Transverse colon (tissue), 4 donors: ENCODE data around the gene CYBC1. TPM values are rescaled to one million over a fixed set of nuclear protein-coding genes. Genes with fewer than 3 reads are reported as not detected.

Experiments
- DNase-seq: peaks from one replicate; pipeline ENCODE4 v3.0.0-alpha.2; 2019
- H3K27ac ChIP-seq, 4 donors: fragments of 200-600 bp; sonication (generic); 2 replicates each; pipeline ENCODE4 v1.5.1; 2016 to 2018; ENCODE audit warnings: inconsistent platforms in 4 of 4
- H3K27me3 ChIP-seq: fragments of 200-600 bp; sonication (generic); 2 replicates; pipeline ENCODE4 v1.5.1; 2017; ENCODE audit warnings: inconsistent platforms
- H3K36me3 ChIP-seq, 4 donors: fragments of 200-600 bp; sonication (generic); 2 replicates each; pipeline ENCODE4 v1.5.1; 2017 to 2019; ENCODE audit warnings: inconsistent platforms in 4 of 4
- H3K4me1 ChIP-seq, 4 donors: fragments of 200-600 bp; sonication (generic); 2 replicates each; pipeline ENCODE4 v1.5.1; 2017 to 2020; ENCODE audit warnings: inconsistent platforms in 4 of 4
- H3K4me3 ChIP-seq, 4 donors: fragments of 200-600 bp; sonication (generic); 1 replicate in 1 of 4; 2 replicates in 3 of 4; pipeline versions ENCODE4 v1.5.1 to v1.6.1; 2017 to 2019; ENCODE audit warnings: inconsistent platforms in 4 of 4
- H3K9me3 ChIP-seq, 2 donors: fragments of 200-600 bp; sonication (generic); 2 replicates each; pipeline ENCODE4 v1.5.1; 2017 to 2019; ENCODE audit warnings: inconsistent platforms in 2 of 2
- EP300 ChIP-seq: sonication (generic); formaldehyde crosslinking; IDR thresholded peaks from one replicate; pipeline ENCODE4 v1.6.1; 2017; ENCODE audit warnings: antibody characterized with exemption, low read depth
- POLR2A ChIP-seq: fragments of 450-650 bp; IDR thresholded peaks from one replicate; pipeline ENCODE4 v1.6.1; 2016; ENCODE audit warnings: antibody characterized with exemption, mild to moderate bottlenecking, moderate library complexity
- POLR2AphosphoS5 ChIP-seq, 3 donors: sonication (generic); formaldehyde crosslinking; IDR thresholded peaks; one replicate each; pipeline ENCODE4 v1.6.1; 2016; ENCODE audit warnings: antibody characterized with exemption in 3 of 3
- WGBS, 2 donors: methylation state at CpG; one replicate each; pipeline ENCODE4 v1.1.5; 2018; ENCODE audit warnings: low coverage in 1 of 2; 5-methylcytosine and 5-hydroxymethylcytosine counted together
- in situ Hi-C, 4 donors: fragments of 200-750 bp; cut with MboI; loops; one replicate each; pipeline versions ENCODE4 v1.15.0 to v1.15.1; 2017; ENCODE audit warnings: low sequenced_read_pairs in 3 of 4, low pct_ligation_motif_present in 1 of 4, low pct_unique_long_range_greater_than_20kb in 1 of 4
- intact Hi-C: fragments of 100-400 bp; cut with DNase I; formaldehyde crosslinking; loops from one replicate; pipeline ENCODE4 v1.15.1; 2023; ENCODE audit warnings: low total_unique reads
- small RNA-seq, 4 donors: library from RNA; depleted of rRNA; stranded (forward); fragments of <200 nt; gene quantifications; one replicate each; pipeline ENCODE3, GENCODE V24; 2016
- total RNA-seq, 4 donors: library from RNA; depleted of rRNA; stranded (reverse); fragments of >200 nt; gene quantifications; one replicate each; pipeline ENCODE4 v1.1.0, GENCODE V29; 2016
- TF ChIP-seq, protein P1 (sequence below), 5 experiments: fragments of 200-600 bp in 3 of 5; fragments of 450-650 bp in 2 of 5; sonication (generic) in 3 of 5; IDR thresholded peaks; 1 replicate in 2 of 5; 2 replicates in 3 of 5; pipeline ENCODE4 v1.5.1; 2016 to 2017; ENCODE audit warnings: antibody characterized with exemption in 5 of 5, inconsistent platforms in 3 of 5, mild to moderate bottlenecking in 2 of 5, moderate library complexity in 1 of 5

CYBC1 gene
- total RNA-seq, 4 donors from 2014 or later, result 46.2 to 212 (median 86.2) TPM

DNA sequence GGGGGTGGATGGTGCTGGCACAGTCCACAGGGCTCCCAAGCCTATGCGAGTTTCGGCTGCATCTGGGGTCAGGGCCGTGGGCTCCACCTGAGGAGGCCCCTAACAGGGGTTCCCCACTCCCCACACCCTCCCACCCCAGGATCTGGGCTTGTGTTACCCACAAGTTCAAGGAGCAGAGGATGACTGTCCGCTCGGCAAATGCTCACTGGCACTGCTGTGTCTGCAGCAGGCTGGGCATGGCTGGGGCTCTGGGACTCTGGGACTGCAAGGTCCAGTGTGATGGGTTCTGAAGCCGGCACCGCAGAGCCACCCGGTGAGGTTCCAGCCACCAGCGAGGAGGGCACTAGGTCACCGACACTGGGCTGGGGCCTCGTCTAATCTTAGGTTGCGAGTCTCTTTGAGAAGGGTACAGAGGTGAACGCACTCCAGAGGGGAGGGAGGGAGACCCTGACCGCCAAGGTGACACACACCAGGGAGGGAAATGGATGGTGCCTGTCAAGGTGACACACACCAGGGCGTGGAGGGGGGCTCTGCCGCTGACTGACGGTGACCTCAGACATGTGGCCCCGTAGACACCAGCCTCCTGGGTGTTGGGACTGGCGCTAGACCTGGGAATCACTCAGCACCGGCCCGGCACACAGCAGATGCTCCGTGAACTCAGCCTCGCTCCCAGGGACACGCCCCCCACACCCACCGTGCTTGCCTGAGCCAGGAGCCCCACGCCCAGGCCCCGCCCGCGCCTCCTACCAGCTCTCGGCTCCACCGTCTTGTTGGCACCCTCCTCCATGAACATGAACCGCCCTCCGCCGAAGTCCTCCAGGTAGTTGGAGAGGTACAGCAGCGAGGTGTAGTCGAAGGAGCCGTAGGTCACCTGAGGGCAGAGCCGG lies 52.9 kb downstream of the CYBC1 start:
- in situ Hi-C loops (no loop called here), intact Hi-C loops (no loop called here)
- Histone ChIP-seq H3K4me3 (no peak overlapping the region), H3K36me3 (no peaks in the 10 kb centered on the region), H3K9me3 (no peaks in the 10 kb centered on the region), H3K4me1 (peaks cover 0 to 7% (median 0%) of the 10 kb centered on the region in 4 donors), H3K27ac (no peak overlapping the region), H3K27me3 (no peaks in the 10 kb centered on the region)
- no peak for TF ChIP-seq POLR2A
- no peak for TF ChIP-seq POLR2AphosphoS5 (IDR thresholded peaks at IDR 0.05)
- TF ChIP-seq, protein P1, sequence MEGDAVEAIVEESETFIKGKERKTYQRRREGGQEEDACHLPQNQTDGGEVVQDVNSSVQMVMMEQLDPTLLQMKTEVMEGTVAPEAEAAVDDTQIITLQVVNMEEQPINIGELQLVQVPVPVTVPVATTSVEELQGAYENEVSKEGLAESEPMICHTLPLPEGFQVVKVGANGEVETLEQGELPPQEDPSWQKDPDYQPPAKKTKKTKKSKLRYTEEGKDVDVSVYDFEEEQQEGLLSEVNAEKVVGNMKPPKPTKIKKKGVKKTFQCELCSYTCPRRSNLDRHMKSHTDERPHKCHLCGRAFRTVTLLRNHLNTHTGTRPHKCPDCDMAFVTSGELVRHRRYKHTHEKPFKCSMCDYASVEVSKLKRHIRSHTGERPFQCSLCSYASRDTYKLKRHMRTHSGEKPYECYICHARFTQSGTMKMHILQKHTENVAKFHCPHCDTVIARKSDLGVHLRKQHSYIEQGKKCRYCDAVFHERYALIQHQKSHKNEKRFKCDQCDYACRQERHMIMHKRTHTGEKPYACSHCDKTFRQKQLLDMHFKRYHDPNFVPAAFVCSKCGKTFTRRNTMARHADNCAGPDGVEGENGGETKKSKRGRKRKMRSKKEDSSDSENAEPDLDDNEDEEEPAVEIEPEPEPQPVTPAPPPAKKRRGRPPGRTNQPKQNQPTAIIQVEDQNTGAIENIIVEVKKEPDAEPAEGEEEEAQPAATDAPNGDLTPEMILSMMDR (IDR thresholded peaks at IDR 0.05), result no peak
- no peak for TF ChIP-seq EP300
- 85% methylated on average over 38 of the region's 38 CpGs; no CpG with 5 or more reads in 1 of the 2 donors for WGBS, 2 donors
- peak; percentile 31 for DNase-seq

DNA sequence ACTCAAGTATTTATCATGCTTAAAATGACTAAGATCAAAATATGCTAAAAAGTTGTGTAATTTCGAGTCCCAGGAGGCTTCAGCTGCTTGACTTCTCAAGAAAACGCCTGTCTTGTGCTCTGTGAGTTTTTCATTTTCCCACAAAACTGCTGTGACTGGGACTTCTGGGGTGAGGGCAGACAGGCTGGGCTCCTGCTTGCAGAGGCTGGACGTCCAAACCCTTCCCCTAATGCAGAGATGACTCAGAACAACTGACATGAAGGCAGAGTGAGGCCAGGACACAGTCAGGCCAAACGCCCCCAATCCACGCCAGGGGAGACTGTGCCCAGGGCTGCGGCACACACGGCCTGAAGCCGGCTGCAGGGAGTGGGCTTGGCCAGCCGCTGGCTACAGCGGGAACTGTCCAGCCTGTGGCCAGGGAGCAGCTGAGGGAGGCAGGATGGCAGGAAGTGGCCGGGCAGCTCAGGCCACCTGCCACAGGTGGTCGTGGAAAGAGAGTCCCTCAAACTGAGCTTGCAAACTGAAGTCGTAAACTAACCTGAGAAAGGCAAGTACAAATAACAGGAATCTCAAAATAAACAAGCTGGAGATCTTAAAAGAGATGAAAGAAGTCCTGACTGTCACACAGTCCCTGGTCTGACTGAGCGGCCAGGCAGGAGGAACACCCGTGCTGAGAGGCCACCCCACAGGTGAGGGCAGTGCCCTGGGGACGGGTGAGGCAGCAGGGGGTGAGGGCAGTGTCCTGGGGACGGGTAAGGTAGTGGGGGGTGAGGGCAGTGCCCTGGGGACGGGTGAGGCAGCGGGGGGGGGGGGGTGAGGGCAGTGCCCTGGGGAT lies 53.7 kb downstream of the CYBC1 start:
- Histone ChIP-seq H3K4me1 (peaks cover 0 to 7% (median 0%) of the 10 kb centered on the region in 4 donors), H3K27me3 (no peaks in the 10 kb centered on the region), H3K27ac (no peak overlapping the region), H3K36me3 (no peaks in the 10 kb centered on the region), H3K4me3 (no peak overlapping the region), H3K9me3 (no peaks in the 10 kb centered on the region)
- TF ChIP-seq POLR2AphosphoS5 (IDR thresholded peaks at IDR 0.05) (no peak), EP300 (no peak), POLR2A (no peak)
- TF ChIP-seq, protein P1 (IDR thresholded peaks at IDR 0.05), result no peak
- intact Hi-C loops, result loop anchor here (1.0 kb wide), 1 partner anchor 45 kb away; no protein-coding TSS in a partner anchor
- DNase-seq, result no peak
- in situ Hi-C loops, result no loop called here
- 70 to 75% methylated on average over 2 to 19 of the region's 19 CpGs for WGBS, 2 donors

DNA sequence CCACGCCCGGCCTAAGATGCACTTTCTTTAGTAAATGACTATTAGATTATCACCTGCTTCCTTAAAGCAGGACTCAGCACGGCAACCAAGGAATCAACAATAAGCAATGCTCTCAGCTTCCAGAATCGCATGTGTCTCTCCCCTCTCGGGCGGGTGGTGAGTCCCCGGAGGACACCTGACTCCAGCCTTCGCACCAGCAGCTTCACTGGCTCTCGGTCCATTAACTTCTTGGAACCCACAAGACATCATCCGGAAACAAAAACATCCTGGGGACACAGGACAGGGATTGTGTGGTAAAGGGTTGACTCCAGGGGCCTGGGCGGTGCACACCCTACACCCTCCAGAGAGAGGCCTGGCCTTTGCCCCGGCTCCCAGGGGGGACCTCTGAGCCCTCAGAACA lies 56.3 kb downstream of the CYBC1 start:
- Histone ChIP-seq H3K27me3 (no peaks in the 10 kb centered on the region), H3K27ac (no peak overlapping the region), H3K4me1 (no peaks in the 10 kb centered on the region), H3K9me3 (no peaks in the 10 kb centered on the region), H3K36me3 (no peaks in the 10 kb centered on the region), H3K4me3 (no peak overlapping the region)
- intact Hi-C loops (no loop called here), in situ Hi-C loops (no loop called here)
- TF ChIP-seq POLR2AphosphoS5 (IDR thresholded peaks at IDR 0.05) (no peak), EP300 (no peak), POLR2A (no peak)
- TF ChIP-seq, protein P1 (IDR thresholded peaks at IDR 0.05), result no peak
- WGBS, 2 donors, result 81% methylated on average over 12 of the region's 12 CpGs; no CpG with 5 or more reads in 1 of the 2 donors
- no peak for DNase-seq

DNA sequence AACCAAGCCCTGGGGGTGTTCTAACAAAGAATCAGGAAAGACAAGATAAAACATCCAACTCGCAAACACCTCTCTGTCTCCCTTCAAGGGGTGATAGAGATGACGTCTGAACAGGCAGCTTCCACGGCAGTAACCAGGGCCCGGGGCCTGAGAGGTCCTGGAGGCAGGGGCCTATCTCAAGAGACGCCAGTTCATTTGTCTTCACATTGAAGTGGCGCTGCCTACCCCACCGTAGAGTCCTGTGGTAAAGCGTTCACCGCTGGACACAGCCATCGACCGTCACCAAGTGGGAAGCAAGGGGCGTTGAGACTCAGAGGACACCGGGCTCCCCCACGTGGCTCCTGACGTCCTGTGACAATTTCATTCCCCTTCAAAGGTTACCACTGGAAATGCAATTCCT lies 57.6 kb downstream of the CYBC1 start:
- intact Hi-C loops, result no loop called here
- WGBS, 2 donors, result 94% methylated on average over 15 of the region's 15 CpGs; no CpG with 5 or more reads in 1 of the 2 donors

More for the DNA sequence above, 57.6 kb downstream of the CYBC1 start:
- no peak for DNase-seq
- no peaks in the 10 kb centered on the region for H3K36me3 ChIP-seq
- TF ChIP-seq POLR2AphosphoS5 (IDR thresholded peaks at IDR 0.05), result no peak
- no peak for TF ChIP-seq POLR2A
- no peak for TF ChIP-seq EP300
- peaks cover 4% of the 10 kb centered on the region for H3K27me3 ChIP-seq
- in situ Hi-C loops, result no loop called here
- no peaks in the 10 kb centered on the region for H3K9me3 ChIP-seq
- H3K27ac ChIP-seq, result no peak overlapping the region
- no peak overlapping the region for H3K4me3 ChIP-seq
- H3K4me1 ChIP-seq, result no peaks in the 10 kb centered on the region

Small RNA genes lying within 50 kb of the gene (small RNA-seq; reads per million reads assigned to genes)
- 0 reads per million in 4 donors for gene RF00019

Other genes with a start within 250 kb of the CYBC1 start
- gene CCDC57, start 237.9 kb downstream of the CYBC1 start, total RNA-seq, result 10 to 100 TPM; 23.5 to 87.5 (median 48.3) TPM
- 100 to 1,000 TPM in 1 of 4 donors, 10 to 100 TPM in 3; 11.5 to 105 (median 48.9) TPM for gene SLC16A3, start 221.7 kb downstream of the CYBC1 start, total RNA-seq
- 100 to 1,000 TPM in 2 of 4 donors, 10 to 100 TPM in 2; 86.0 to 230 (median 148) TPM for gene CSNK1D, start 177.1 kb downstream of the CYBC1 start, total RNA-seq
- 1 to 10 TPM; 6.1 to 9.7 (median 7.4) TPM for gene CD7, start 133.1 kb downstream of the CYBC1 start, total RNA-seq
- 100 to 1,000 TPM in 2 of 4 donors, 10 to 100 TPM in 1, 1 to 10 TPM in 1; 5.8 to 127 (median 107) TPM for gene SECTM1, start 117.0 kb downstream of the CYBC1 start, total RNA-seq
- not detected for gene TEX19, start 91.5 kb downstream of the CYBC1 start, total RNA-seq
- under 1 TPM in 1 of 4 donors, not detected in 3; 0.48 TPM for gene UTS2R, start 79.0 kb downstream of the CYBC1 start, total RNA-seq
- 100 to 1,000 TPM in 2 of 4 donors, 10 to 100 TPM in 2; 45.5 to 258 (median 102) TPM for gene HEXD, start 32.4 kb downstream of the CYBC1 start, total RNA-seq
- 10 to 100 TPM in 3 of 4 donors, 1 to 10 TPM in 1; 7.9 to 27.5 (median 25.9) TPM for gene OGFOD3, start 32.2 kb downstream of the CYBC1 start, total RNA-seq
- gene NARF, start 8.0 kb upstream of the CYBC1 start, total RNA-seq, result 100 to 1,000 TPM in 1 of 4 donors, 10 to 100 TPM in 3; 44.1 to 133 (median 61.1) TPM
- 100 to 1,000 TPM in 2 of 4 donors, 10 to 100 TPM in 2; 41.2 to 216 (median 106) TPM for gene FOXK2, start 69.0 kb upstream of the CYBC1 start, total RNA-seq
- 100 to 1,000 TPM in 1 of 4 donors, 10 to 100 TPM in 3; 68.1 to 108 (median 83.6) TPM for gene WDR45B, start 197.7 kb upstream of the CYBC1 start, total RNA-seq
- gene RAB40B, start 247.9 kb upstream of the CYBC1 start, total RNA-seq, result 10 to 100 TPM; 26.5 to 83.0 (median 59.6) TPM